Effector memory CD4-positive, alpha-beta T cell (primary cell): ENCODE results near the gene PTPA.
"Not testable (repeated sequence)": the region's sequence is repeated elsewhere in the genome, so short reads cannot be mapped to it uniquely, and the experiment has no call there.

Experiments used
- DNase-seq, 3 donors: peaks; one replicate each; pipeline ENCODE4 v3.0.0-alpha.2; 2020
- H3K27ac ChIP-seq: 2 replicates; pipeline ENCODE4 v1.7.0; 2013; ENCODE audit warnings: mild to moderate bottlenecking, low read length, moderate library complexity; ENCODE audit not compliant: insufficient read depth, poor library complexity, severe bottlenecking
- H3K27me3 ChIP-seq: replicated peaks from 2 replicates; pipeline ENCODE4 v1.7.0; 2013; ENCODE audit warnings: mild to moderate bottlenecking, low read length; ENCODE audit not compliant: insufficient read depth, control insufficient read depth, poor library complexity, severe bottlenecking
- H3K36me3 ChIP-seq: 2 replicates; pipeline ENCODE4 v1.7.0; 2013; ENCODE audit warnings: mild to moderate bottlenecking, low read length, moderate library complexity; ENCODE audit not compliant: control insufficient read depth, insufficient read depth
- H3K4me1 ChIP-seq: 2 replicates; pipeline ENCODE4 v1.7.0; 2013; ENCODE audit warnings: low read length, mild to moderate bottlenecking; ENCODE audit not compliant: control insufficient read depth, insufficient read depth, poor library complexity, severe bottlenecking
- H3K4me3 ChIP-seq: 2 replicates; pipeline ENCODE4 v1.7.0; 2013; ENCODE audit warnings: low read length, low read depth, mild to moderate bottlenecking; ENCODE audit not compliant: insufficient read depth, poor library complexity, severe bottlenecking
- H3K9me3 ChIP-seq: 2 replicates; pipeline ENCODE4 v1.7.0; 2013; ENCODE audit warnings: mild to moderate bottlenecking, low read length, moderate library complexity; ENCODE audit not compliant: control insufficient read depth

Gene PTPA

DNA sequence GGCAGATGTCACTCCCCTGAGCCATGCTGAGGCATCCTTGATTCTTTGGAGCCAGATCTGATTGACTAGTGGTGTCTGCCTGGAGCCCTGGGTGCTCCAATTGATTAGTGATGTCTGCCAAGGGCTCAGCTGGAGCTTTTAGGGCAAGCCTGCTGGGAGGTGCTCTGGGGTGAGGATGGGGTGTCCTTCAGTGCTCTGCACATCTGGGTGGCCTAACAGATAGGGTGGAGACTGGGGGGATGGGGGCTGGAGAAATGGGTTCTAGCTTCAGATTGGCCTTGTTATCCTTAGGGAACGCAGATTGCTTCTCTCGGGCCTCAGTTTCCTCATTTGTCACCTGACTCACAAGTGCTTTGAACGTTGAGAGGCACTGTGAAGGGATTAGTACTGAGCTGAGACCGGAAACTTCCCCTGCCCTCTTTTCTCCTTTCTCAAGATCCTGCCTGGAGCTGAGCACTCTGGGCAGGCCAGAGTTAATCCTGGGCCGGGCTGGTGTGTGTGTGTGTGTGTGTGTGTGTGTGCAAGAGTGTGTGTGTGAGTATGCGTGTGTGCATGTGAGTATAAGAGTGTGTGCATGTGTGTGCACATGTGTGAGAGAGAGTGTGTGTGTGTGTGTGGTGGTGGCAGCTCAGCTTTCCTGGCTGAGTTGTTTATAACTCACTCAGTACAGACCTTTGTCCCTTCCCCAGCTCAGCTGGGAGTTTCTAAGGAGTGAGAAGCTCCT lies 72.4 kb downstream of the PTPA start:
- Histone ChIP-seq H3K4me1 (no peaks in the 10 kb centered on the region), H3K27me3 (no peaks in the 10 kb centered on the region), H3K27ac (no peak overlapping the region), H3K4me3 (no peak overlapping the region), H3K36me3 (no peaks in the 10 kb centered on the region), H3K9me3 (no peaks in the 10 kb centered on the region)
- DNase-seq = no peak

DNA sequence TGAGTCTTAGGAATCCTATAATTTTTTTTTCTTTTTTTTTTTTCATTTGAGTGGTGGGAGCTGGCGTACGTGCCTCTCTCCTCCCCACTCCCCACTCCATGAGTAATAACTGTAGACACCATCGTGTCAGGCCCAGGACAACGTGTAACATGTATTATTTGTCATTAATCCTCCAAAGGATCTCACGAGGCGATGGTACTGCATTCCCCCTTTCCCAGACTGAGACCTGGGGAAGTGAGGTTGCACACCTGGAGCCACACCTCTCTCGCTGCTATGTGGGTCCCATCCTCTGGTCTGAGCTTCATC lies 73.0 kb downstream of the PTPA start:
- H3K4me3 ChIP-seq = no peak overlapping the region
- H3K4me1 ChIP-seq = no peaks in the 10 kb centered on the region
- H3K36me3 ChIP-seq = no peaks in the 10 kb centered on the region
- no peaks in the 10 kb centered on the region for H3K9me3 ChIP-seq
- H3K27ac ChIP-seq = no peak overlapping the region
- no peaks in the 10 kb centered on the region for H3K27me3 ChIP-seq
- DNase-seq = no peak

DNA sequence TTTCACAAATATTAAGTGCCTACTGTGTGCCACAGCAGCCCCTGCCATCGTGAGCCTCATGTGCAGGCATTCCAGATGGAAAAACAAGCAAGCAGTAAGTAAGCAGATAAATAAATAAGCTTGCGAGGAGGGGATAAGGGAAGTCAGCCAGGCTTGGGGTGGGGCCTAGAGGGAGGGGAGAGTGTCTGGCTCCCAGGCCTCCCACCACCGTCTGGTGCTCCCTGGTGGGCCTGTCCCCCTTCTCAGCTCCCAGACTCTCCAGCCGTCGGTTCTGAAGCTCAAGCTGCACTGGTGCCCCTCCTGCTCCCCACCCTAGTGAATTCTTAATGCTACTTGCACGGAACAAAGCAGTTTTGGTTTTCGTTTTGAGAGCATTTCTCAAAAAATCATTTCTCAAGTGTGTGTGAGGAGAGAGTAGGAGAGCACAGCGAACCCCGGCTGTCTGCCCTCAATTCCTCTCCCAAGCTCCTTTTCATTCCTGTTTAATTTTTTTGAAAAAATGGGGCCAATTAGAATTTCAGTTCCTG lies 73.4 kb downstream of the PTPA start:
- H3K4me3 ChIP-seq = no peak overlapping the region
- H3K4me1 ChIP-seq = no peaks in the 10 kb centered on the region
- no peak overlapping the region for H3K27ac ChIP-seq
- H3K9me3 ChIP-seq = no peaks in the 10 kb centered on the region
- no peaks in the 10 kb centered on the region for H3K27me3 ChIP-seq
- H3K36me3 ChIP-seq = no peaks in the 10 kb centered on the region
- no peak for DNase-seq

DNA sequence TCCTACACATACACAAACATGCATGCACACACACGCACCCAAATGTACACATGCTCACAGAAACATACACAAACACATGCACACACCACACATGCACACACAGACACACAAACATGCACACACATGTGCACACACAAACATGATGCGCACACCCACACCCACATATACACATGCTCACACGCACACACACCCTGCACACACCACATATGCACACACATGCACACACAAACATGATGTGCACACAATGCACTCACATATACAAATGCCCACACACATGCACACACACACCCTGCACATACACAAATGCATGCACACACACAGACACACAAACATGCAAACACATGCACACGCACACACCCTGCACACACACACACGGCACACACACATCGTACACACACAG lies 74.2 kb downstream of the PTPA start:
- Histone ChIP-seq H3K27me3 (no peaks in the 10 kb centered on the region), H3K27ac (no peak overlapping the region), H3K4me1 (no peaks in the 10 kb centered on the region), H3K9me3 (no peaks in the 10 kb centered on the region), H3K36me3 (no peaks in the 10 kb centered on the region), H3K4me3 (no peak overlapping the region)
- no peak for DNase-seq

DNA sequence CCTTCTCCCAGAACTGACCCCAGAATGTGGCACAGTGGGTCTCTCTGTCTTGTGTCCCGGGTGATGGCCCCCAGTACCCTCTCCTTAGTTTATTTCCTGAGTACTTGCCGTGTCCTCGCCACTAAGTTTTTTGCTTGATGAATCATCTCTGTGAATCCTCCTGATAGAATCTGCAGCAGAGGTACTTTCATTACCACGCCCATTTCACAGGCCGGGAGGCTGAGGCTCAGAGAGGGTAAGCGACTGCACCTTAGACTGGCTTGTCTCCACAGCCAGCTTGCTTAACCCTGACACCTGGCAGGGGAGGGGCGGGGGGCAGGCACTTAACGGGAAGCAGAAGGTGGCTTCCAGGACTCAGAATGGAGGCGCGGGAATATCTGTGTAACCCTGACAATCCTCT lies 74.8 kb downstream of the PTPA start:
- Histone ChIP-seq H3K27me3 (no peaks in the 10 kb centered on the region), H3K4me3 (no peak overlapping the region), H3K36me3 (no peaks in the 10 kb centered on the region), H3K9me3 (no peaks in the 10 kb centered on the region), H3K4me1 (no peaks in the 10 kb centered on the region), H3K27ac (no peak overlapping the region)
- no peak for DNase-seq

DNA sequence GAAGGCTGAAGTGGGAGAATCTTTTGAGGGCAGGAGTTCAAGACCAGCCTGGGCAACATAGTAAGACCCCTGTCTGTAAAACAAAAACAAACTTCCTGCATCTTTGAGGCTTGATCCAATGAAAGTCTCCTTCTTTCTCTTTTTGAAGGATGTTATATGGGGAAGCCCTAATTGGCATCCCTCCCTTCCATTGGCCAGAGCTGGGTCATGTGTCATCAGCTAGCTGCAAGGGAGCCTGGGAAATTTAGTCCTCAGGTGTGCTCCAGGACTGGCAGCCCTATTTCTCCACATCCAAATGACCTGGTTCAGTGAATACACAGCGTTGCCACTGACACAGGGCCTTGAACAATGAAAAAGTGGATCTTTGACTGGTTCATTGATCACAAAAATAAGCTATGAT lies 75.8 kb downstream of the PTPA start:
- Histone ChIP-seq H3K27ac (no peak overlapping the region), H3K4me1 (no peaks in the 10 kb centered on the region), H3K4me3 (no peak overlapping the region), H3K36me3 (no peaks in the 10 kb centered on the region), H3K9me3 (no peaks in the 10 kb centered on the region), H3K27me3 (no peaks in the 10 kb centered on the region)
- no peak for DNase-seq

DNA sequence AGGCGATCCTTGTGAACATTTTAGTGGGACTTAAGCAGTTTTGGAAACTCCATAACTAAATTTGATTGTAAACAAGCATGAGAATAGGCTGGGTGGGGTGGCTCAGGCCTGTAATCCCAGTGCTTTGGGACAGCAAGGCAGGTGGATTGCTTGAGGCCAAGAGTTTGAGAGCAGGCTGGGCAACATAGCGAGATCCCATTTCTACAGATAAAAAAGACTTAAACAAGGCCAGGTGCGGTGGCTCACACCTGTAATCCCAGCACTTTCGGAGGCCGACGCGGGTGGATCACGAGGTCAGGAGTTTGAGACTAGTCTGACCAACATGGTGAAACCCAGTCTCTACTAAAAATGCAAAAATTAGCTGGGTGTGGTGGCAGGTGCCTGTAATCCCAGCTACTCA lies 78.8 kb downstream of the PTPA start:
- H3K27me3 ChIP-seq, DNase-seq, H3K4me3 ChIP-seq, H3K4me1 ChIP-seq, H3K36me3 ChIP-seq, H3K27ac ChIP-seq, H3K9me3 ChIP-seq: not testable (repeated sequence)

DNA sequence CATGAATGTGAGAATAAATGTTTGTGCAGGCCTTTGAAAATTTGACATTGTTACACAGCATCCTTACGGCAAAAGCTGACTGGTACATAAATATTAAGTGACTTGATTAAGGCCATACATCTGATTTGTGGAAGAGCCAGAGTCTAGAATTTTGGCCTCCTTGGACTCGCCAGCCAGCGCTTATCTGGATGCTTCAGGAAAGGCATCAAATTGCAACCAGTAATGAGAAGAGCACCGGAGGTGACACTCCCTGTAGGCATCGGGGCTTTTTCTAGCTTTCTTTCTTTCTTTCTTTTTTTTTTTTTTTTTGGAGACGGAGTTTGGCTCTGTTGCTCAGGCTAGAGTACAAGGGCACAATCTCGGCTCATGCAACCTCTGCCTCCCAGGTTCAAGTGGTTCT lies 80.0 kb downstream of the PTPA start:
- Histone ChIP-seq H3K27ac (no peak overlapping the region), H3K27me3 (no peaks in the 10 kb centered on the region), H3K9me3 (no peaks in the 10 kb centered on the region), H3K4me1 (no peaks in the 10 kb centered on the region), H3K36me3 (no peaks in the 10 kb centered on the region), H3K4me3 (no peak overlapping the region)
- DNase-seq = no peak

DNA sequence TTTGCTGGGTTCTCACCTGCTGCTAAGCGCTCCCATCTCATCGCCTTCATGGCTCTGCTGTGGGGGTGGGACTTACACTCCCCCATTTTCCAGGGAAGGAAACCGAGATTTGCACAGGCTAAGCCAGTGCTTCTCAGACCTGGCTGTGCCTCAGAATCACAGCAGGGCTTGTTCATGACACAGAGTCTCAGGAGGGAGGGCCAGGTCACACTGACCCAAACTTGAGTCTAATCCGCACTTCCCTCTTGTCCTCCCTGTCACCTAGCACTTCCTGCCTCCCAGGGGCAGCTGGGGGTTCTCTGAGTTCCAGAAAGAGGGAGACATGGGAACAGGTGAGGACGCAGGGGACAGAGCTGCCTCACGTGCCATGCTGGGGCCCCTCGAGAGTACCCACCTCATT lies 82.4 kb downstream of the PTPA start:
- Histone ChIP-seq H3K27me3 (no peaks in the 10 kb centered on the region), H3K4me3 (no peak overlapping the region), H3K4me1 (no peaks in the 10 kb centered on the region), H3K36me3 (no peaks in the 10 kb centered on the region), H3K9me3 (no peaks in the 10 kb centered on the region), H3K27ac (no peak overlapping the region)
- no peak for DNase-seq

DNA sequence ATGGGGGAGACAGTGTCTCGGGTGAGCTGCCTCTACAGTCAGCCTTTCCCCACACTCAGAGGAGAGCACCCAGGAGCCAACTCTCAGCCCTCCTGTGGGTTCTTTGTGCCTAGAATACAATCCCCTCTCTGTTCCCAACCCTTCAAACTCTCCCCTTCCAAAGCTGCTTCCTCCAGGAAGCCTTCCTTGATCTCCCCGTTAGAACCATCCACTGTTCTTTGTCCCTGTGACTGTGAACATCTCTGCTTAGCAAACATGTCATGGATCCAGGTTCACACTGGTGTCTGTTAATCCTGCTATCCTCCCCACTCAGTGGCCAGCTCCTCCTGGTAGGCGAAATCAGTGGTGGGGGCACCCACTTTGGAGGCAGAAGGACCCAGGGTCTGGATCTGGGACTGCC lies 83.0 kb downstream of the PTPA start:
- no peak for DNase-seq
- no peak overlapping the region for H3K27ac ChIP-seq
- no peaks in the 10 kb centered on the region for H3K9me3 ChIP-seq
- H3K4me1 ChIP-seq = no peaks in the 10 kb centered on the region
- H3K36me3 ChIP-seq = no peaks in the 10 kb centered on the region
- H3K4me3 ChIP-seq = no peak overlapping the region
- no peaks in the 10 kb centered on the region for H3K27me3 ChIP-seq
